HG02642 (cell line): ENCODE results near the gene RNH1.

ENCODE experiments used
- ATAC-seq: cut with Tn5 transposase; IDR thresholded peaks from one replicate; pipeline ENCODE4 v1.9.1; 2021; ENCODE audit warnings: mild to moderate bottlenecking; ENCODE audit not compliant: unreplicated experiment, poor library complexity

RNH1 gene

GRCh38 chr11:538431-539051, 31.5 kb upstream of the RNH1 start:
- no peak for ATAC-seq

- no peak for ATAC-seq
Measured at GRCh38 chr11:537622-538430, 30.8 kb upstream of the RNH1 start.

- ATAC-seq = peak; percentile 51
Measured at GRCh38 chr11:536841-537621, 30.0 kb upstream of the RNH1 start, which contains the start of gene LRRC56. LRRC56 (plus strand) TSS chr11:537527; CDS start chr11:540685, 3,158 bp downstream.

GRCh38 chr11:535519-536454, 28.7 kb upstream of the RNH1 start, which contains the start of gene HRAS:
HRAS (minus strand) TSS chr11:535576.
- peak; percentile 73 for ATAC-seq

- no peak for ATAC-seq
Measured at GRCh38 chr11:535210-535518, 28.1 kb upstream of the RNH1 start.

- peak; percentile 3 for ATAC-seq
Measured at GRCh38 chr11:534396-535209, 27.6 kb upstream of the RNH1 start.

GRCh38 chr11:533586-534395, 26.7 kb upstream of the RNH1 start:
- ATAC-seq = no peak

- no peak for ATAC-seq
Measured at GRCh38 chr11:532986-533585, 26.0 kb upstream of the RNH1 start.

GRCh38 chr11:532527-532985, 25.5 kb upstream of the RNH1 start:
- ATAC-seq = no peak

GRCh38 chr11:531919-532526, 25.0 kb upstream of the RNH1 start:
- no peak for ATAC-seq

- ATAC-seq = no peak
Measured at GRCh38 chr11:530960-531831, 24.2 kb upstream of the RNH1 start.

GRCh38 chr11:529728-530411, 22.8 kb upstream of the RNH1 start:
- no peak for ATAC-seq

- ATAC-seq = no peak
Measured at GRCh38 chr11:528815-529727, 22.0 kb upstream of the RNH1 start.

- no peak for ATAC-seq
Measured at GRCh38 chr11:528166-528814, 21.2 kb upstream of the RNH1 start.

- ATAC-seq = no peak
Measured at GRCh38 chr11:526192-526591, 19.1 kb upstream of the RNH1 start.
